Measurements from ENCODE around the gene CARD19.

Gene CARD19, protein sequence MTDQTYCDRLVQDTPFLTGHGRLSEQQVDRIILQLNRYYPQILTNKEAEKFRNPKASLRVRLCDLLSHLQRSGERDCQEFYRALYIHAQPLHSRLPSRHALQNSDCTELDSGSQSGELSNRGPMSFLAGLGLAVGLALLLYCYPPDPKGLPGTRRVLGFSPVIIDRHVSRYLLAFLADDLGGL

DNA sequence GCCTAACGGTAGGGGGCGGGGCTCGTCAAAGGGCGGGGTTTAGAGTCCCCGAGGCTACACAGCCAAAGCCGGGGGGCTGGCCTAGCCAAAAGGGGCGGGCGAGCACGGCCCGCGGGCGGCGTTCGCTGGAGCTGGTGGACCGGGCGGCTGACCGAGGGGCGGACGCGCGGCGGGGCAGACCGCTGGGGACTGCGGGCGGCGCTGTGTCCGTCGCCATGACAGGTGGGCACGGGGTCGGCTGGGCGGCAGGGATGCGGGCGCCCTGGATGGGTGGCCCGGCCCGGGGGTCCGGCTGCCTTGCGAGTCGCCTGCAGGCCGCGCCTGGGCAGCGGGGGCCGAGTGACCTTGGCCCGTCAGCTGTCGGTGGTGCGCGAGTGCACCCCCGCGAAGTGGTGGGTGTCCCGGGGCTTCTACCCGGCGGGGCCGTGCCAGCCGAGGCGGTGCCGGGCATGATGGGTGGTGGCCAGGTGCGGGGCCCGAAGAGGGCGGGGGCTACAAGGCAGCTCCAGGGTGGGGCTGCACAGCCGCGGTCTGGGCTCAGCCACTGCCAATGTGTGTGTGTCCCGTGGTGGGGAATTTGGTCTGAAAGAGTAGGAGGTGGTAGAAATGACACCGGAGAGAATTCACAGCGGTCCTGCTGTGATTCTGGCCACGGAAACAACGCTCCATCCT lies at the start of gene CARD19:
CARD19 (plus strand) TSS at position 87 of the 672 bp plus-strand sequence; CDS start at position 216, 129 bp downstream.
- DNase-seq (ENCODE audit: low read depth in 1 of 2, low spot score in 1 of 2), result no peak

DNA sequence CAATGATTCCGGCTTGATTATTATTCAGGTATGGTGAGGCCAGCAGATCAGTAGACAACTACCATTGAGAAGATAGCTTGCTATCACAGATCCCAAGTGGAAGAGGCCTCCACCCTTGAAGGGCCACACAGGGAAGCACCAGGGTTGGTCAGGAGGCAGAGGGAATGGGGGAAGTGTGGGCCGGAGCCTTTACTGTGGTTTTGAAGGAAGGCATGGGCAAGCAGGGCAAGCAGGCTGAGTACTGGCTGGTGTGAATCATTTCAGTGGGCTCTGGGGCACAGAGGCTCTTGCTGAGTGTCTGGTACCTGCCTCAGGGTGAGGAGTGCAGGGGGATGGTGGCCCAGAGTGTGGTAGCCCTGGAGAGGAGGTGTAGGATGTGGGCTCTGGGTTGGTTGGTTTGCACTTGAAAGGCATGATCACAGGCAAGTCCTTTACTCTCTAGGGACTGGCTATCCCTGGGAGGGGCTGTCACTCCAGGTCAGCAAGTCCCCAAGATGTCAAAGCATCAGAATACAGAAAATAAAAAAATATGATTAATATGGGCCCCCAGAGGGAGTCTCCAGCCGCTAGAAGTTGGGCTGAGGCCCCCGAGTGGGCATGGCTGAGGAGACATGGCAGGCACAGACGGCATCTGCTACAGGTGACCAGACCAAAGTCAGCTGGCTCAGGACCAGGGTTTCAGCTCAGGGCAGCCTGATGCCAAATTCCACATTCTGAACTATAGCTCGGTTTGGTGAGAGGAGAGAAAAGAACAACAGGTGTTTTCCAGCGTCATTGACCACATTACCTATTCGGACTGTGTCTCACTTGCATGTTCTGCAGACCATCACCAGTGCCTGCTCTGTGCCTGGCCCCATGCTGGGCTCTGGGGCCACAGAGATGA lies 47.2 kb upstream of the CARD19 start:
- no peak for DNase-seq (ENCODE audit: low read depth in 1 of 2, low spot score in 1 of 2)

DNA sequence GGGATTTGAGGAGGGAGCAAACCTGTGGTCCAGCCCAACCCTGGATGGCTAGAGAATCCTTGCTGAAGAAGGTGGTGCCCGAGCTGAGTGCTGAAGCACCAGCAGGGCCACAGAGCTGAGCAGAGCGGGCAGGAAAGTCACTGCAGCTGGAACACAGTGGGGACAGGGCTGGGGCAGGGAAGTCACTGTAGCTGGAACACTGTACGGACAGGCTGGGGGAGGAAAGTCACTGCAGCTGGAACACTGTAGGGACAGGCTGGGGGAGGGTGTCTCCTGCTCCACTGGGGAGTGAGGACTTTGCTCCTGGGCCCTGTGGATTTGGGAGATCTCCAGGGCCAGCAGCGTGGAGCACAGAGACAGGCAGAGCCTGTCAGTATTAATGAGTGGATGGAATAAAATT lies 46.5 kb upstream of the CARD19 start:
- no peak for DNase-seq (ENCODE audit: low read depth in 1 of 2, low spot score in 1 of 2)

DNA sequence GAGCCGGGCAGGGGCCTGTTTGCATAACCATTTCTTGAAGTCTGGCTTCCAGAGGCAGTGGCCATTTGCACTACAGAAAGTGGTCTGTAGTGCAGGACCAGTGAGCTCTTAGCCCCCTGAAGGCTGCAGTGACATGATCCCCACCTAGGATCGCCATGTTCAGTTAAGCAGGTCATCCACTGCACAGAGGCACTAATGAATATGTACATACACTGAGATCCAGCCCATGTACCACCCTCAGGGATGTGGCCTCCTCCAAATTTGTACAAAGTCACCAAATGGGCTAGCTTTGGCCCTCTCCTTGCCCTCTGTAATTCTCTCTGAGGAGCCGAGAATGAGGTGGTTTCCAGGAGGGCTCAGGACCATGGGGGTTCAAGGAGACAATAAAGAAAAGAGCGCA lies 45.8 kb upstream of the CARD19 start:
- no peak for DNase-seq (ENCODE audit: low read depth in 1 of 2, low spot score in 1 of 2)

DNA sequence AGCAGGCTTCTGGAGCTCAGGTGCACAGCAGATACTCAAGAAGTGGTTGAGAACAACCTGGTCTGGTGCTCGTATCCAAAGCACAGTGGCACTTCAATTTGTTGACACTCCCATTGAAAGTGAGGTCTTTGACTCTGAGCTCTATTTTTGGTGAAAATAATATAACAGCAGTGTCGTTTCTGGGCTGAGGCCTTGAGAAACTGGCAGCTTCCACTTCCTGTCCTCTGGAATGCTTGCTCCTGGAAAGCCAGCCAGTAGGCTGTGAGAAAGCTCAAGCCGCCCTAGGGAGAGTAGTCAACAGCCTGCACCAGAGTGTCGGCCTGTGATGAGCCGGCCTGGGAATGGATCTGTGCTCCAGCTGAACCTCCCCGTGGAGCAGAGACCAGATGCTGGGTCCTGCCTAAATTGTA lies 44.3 kb upstream of the CARD19 start:
- no peak for DNase-seq (ENCODE audit: low read depth in 1 of 2, low spot score in 1 of 2)

DNA sequence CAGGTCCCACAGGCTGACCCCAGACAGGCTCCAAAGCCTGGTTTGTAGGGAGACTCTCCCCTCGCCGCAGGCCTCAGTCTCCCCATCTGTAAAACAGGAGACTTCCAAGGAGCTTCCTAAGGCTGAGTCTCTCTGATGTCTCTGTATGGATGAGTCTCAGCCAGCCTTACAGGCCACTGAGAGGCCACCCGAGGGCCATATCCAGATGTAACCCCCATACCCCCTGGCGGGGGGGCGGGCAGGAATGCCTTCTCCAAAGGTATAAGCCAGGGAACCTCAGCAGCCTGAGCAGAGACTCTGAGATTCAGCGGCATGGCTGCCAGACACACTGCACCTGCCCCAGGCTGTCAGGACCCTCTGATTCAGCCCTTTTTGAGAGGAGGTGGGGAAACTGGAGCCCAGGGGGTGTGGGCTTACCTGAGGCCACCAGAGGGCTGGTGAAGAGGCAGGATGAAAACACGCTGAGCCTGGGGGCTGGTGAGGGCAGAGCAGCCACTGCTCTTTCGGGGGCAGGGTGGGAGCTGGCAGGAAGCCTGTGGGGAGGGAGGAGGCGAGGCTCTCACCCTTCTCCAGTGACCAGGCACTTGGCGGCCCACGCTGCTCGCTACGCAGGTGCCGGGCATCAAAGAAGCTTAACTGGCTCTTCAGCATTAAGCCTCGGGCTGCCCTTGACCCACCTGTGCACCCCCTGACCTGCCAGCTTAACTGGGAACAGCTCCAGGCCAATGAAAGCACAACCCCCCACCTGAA lies 43.1 kb upstream of the CARD19 start:
- no peak for DNase-seq (ENCODE audit: low read depth in 1 of 2, low spot score in 1 of 2)

DNA sequence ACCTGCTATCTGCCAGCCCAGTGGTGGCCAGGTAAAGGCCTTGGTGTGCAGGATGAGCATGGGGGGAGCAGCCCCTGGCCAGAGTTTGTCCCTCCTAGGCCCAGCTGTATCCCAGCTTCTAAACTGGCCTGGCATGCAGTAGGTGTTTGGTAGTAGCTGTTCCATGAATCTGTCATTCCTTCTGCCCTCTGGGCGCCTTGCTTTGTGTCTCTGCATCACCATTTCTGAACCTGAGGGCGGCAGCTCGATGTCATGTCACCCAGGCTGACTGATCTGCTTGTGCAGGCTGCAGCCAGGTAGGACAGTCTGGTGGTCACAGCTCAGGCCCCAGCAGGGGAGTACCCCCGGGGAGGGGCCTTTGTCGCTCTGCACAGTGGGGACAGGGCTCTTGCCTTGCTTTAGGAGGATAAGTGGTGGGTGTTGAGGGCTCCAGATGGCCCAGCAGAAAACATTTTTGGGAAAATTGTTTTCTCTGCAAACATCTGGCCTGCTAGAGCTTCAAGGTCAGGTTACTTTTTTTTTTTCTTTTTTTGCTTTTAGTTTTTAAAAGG lies 42.2 kb upstream of the CARD19 start:
- DNase-seq (ENCODE audit: low read depth in 1 of 2, low spot score in 1 of 2), result no peak

DNA sequence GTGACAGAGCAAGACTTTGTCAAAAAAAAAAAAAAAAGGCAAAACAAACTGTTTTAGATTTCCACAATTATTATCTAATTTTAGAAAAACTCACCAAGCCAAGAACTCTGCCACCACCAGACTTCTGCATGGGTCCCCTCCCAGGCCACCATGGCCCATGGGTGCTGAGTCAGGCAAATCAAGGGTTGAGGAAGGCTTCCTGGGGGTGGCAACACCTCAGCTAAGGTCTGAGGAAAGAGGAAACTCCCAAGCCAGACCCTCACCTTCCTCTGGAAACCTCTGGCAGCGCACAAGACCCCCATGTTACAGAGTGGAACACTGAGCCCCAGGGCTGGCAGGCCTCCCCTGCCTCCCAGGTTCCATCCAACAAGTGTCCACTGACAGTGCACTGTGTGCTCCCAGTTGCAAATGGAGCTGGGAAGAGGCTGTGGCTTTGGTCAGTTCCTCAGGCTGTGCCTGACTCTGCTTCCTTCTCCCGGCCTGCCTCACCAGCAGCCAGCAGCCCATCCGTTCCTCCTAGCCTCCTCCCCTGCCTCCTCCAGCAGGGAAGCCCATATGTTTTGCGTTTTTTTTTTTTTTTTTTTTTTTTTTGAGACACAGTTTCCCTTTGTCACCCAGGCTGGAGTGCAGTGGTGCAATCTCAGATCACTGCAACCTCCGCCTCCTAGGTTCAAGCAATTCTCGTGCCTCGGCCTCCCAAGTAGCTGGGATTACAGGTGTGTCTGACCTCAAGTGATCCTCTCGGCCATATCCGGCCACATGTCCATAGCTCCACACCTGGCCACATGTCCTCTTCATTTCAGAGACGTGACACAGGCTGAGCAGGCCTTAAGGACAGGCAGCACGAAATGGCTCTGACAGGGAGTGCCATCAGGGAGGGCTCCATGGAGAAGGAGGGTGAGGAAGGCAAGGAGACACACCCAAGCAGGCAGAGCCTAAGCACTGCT lies 41.0 kb upstream of the CARD19 start:
- no peak for DNase-seq (ENCODE audit: low read depth in 1 of 2, low spot score in 1 of 2)

DNA sequence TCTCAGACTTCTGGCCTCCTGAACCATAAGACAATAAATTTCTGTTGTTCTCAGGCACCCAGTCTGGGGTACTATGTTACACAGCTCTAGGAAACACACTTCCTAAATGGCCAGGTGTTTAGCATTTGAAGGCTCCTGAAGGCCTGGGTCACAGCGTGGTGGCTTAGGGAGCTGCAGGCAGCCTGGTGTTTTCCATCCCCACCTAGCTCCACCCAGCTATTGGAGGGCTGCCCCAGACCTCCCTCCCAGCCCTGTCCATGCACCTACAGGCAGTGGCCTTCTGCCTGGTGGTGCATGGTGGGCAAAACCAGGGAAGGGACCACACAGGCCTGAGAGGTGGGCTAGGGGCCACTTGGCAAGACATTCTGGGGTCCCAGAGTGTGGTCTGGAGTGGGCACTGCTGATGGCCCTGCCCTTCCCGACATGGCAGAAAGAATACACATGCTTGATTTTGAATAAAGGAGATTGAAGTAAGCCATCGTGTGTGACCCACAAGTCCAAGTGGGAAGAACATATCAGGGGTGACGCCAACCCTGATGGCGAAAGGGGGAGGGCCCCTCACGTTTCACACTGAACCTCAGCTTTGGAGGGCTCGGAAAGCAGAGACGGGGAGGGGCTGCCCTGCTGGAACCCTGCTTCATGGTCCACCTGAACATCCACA lies 38.8 kb upstream of the CARD19 start:
- no peak for DNase-seq (ENCODE audit: low read depth in 1 of 2, low spot score in 1 of 2)

DNA sequence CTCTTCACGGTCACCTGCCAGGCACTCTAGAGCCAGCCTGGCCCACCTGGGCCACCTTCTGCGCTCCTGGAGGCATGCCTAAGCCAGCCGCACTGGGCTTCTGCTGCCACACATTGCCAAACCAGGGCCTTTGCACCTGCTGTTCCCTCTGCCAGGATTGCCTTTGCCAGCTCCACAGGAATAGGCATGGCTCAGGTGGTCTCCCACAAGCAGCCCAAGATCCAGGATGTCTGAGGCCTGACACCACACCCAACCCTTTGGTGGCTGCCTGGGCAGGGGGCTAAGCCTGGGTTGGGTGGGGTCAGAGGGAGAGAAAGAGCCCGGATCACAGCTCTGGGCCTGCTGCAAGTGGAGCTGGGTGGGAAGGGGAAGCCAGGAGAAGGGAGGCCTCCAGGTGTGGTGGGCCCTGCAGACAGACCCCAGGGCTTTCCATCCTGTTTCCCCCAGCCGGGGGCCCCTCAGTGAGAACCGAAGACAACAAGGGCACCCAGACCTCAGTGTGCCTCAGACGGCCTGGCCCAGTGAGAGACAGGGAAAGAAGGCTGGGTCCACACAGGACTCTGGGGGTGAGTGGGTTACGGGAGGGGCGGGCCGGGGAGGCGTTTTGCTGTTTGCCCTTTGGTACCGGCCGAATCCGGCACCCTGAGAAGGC lies 38.2 kb upstream of the CARD19 start:
- no peak for DNase-seq (ENCODE audit: low read depth in 1 of 2, low spot score in 1 of 2)

DNA sequence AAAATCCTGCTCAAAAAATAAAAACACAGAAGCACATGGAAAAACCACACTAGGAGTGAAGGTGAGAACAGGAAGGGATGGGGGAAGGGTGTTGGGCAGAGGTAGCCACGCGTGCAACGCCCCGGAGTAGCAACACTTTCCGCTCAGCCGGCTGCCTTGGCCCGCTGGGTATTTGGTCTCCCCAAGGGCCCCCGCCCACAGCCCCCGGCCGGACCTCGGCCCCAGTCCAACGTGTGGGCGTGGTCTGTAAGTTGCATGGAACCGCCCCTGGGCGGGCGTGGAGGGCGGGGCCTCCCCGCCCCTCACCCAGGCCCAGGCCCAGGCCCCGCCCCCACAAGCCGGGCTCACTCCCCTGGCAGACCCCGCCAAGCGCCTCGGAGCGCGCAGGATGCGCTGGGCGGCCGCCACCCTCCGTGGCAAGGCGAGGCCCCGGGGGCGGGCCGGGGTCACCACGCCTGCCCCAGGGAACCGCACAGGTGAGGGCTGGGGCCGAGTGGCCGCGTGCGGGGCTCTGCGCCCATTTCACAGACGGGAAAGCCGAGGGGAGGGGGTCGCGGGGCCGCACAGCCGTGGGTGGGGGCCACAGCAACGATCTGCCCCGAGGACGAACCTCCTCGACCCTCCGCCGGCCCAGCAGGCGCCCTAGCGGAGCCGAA lies 37.5 kb upstream of the CARD19 start, which contains the start of gene SUSD3:
SUSD3 (plus strand) TSS at position 347 of the 656 bp plus-strand sequence; CDS start at position 389, 42 bp downstream.
- DNase-seq (ENCODE audit: low read depth in 1 of 2, low spot score in 1 of 2), result peak; percentile 51 to 52

DNA sequence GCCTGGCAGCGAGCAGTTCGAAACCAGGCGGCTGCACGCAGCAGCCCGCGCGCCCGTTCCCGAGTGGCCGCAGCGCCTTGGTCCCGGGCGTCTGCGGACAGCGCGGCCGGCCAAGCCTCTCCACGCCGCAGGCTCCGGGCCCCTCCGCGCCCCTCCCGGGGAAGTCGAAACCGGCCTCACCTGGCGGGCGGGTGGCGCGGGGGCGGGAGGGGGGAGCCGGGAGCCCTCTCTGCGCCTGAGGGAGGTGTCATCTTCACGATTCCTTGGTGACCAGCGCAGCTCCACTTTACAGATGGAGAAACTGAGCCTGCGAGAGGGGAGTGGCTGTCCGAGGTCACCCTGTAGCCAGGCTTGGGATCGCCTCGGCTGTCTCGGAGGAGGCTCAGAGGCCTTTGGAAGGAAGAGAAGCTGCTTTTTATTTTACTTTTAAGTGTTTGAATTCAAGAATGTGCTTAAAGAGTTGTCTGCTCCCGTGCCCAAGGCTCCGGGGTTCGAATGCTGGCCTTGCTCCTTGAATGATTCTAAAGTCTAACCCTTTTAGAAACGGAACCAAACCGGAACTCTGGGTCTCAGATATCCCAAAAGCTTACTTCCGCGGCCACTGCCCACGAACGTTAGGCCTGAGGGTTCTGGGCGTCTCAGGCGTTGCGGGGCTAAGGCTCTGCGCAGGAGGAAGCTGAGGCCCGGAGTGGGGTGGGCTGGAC lies 36.9 kb upstream of the CARD19 start:
- no peak for DNase-seq (ENCODE audit: low read depth in 1 of 2, low spot score in 1 of 2)

DNA sequence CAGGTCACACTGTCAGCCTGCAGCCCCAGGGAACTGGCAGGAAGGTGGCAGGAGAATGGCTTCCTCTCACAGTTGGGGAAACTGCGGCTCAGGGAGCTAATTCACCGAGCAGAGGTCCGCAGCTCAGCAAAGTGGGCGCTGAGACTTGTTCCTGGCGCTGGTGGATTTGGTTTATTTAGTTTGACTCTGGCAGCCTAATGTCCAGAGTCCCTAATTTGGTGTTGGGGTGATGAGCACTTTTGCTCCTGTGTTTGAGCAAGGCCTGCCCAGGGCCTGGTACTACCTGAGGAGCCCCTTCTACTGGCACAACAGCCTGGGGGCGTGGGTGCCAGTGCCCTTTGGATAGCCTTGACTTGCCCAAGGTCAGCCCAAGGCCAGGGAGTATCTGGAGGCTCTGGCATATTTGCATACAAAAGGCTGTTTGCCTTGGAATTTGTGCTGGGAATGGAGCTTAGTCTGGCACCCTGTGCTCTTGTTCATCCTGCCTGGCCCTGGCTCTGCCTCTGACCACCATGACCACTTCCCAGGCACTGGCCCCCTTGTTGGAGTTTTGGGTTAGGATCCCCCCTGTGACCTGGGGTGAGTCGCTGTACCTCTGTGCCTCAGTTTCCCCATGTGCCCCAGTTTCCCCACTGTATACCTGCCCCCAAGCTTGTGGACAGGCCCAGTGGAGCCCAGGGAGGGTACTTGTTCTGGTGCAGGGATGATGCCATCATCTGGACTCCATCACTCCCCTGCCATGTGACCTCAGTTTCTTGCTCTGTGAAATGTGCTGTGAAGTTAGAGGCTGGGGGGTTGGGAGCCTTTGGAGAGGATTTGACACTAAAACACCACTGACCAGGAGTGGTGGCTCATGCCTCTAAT lies 36.1 kb upstream of the CARD19 start:
- DNase-seq (ENCODE audit: low read depth in 1 of 2, low spot score in 1 of 2), result no peak

DNA sequence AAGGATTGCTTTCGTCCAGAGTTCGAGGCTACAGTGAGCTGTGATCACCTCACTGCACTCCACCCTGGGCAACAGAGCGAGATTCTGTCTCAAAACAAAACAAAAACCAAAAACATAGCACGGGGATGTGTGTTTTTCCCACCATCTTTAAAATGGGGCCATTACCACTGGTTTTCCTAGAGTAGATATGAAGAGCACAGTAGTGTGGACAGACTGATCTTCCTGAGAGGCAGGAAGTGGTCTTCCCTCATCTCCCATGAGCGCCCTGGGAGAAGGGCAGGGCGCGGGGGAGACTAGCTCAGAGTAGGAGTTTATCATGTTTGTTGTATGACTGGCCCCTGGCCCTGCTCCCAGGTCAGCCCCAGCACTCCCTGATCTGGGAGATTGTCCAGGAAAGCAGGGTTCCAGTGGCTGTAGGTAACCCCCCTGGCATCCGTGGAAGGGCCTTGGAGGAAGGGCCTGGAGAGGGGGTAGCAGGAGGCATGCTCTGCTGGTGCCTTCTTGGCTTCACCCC lies 35.2 kb upstream of the CARD19 start:
- DNase-seq (ENCODE audit: low read depth in 1 of 2, low spot score in 1 of 2), result no peak

DNA sequence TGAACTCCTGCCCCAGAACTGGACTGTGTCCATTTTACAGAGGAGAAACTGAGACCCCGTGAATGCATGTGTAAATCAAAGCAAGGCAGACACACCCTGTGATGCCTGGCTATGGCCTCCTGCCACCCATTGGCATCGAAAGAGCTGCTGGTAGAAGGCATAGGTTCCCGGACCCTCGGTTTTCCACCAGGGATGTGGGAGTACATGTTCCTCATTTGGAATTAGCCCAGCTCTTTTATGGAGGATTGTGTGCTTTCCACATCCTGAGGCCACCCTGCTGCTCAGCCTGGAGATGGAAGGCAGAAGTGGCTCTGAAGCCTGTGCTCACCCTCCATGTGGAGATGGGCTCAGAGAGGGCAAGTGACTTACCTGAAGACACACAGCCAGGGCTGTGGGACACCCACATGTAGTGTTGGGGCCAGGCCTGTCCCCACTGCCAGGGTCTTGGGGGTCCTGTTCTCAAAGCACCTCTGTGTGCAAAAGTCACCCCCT lies 34.7 kb upstream of the CARD19 start:
- DNase-seq (ENCODE audit: low read depth in 1 of 2, low spot score in 1 of 2), result no peak
